ENCODE results near the gene HTRA2. TPM values are rescaled to one million over a fixed set of nuclear protein-coding genes. Genes with fewer than 3 reads are reported as not detected.

HTRA2 gene
- total and polyA plus RNA-seq, 9 of the 15 experiments (the other 6 are each of a cell fraction or from before 2014, with no cell fraction given), result 54.2 to 71.2 (median 65.8) TPM

- TF ChIP-seq ZBTB7A (IDR thresholded peaks at IDR 0.05; ENCODE audit: borderline replicate concordance, control insufficient read depth, low read depth, low read length), result no peak
These were observed 16.8 kb upstream of the HTRA2 start (continued) for GRCh38 chr2:74512744-74513604.

- no peak overlapping the region for H3K27ac ChIP-seq (ENCODE audit: extremely low read depth, low read depth, low read length)
These were observed 15.9 kb upstream of the HTRA2 start for GRCh38 chr2:74513605-74514367.

More at GRCh38 chr2:74513605-74514367, 15.9 kb upstream of the HTRA2 start:
- ChIA-PET CTCF (ENCODE audit: low intra/inter-chr PET ratio) (no interaction called here), POLR2A (no interaction called here)
- no peaks in the 10 kb centered on the region for H4K20me1 ChIP-seq (replicated peaks; ENCODE audit: control insufficient read depth, insufficient read depth, low read length)
- ATAC-seq (no peak), DNase-seq (ENCODE audit: extremely low read depth in 1 of 4, low spot score in 3 of 4) (no peak), FAIRE-seq (no peak)
- no peaks in the 10 kb centered on the region for H3K27me3 ChIP-seq (ENCODE audit: control insufficient read depth in 2 of 2, insufficient read depth in 2 of 2, low read length in 2 of 2)
- BruUV-seq (replicated peaks), result no TSS peak
- H3K9me3 ChIP-seq (replicated peaks; ENCODE audit: control insufficient read depth, insufficient read depth, low read depth, low read length), result no peaks in the 10 kb centered on the region
- H3K4me3 ChIP-seq, result no peak overlapping the region
- TF ChIP-seq CC2D1A (IDR thresholded peaks at IDR 0.05), result no peak
- TF ChIP-seq ZNF561 (CRISPR knock-in tag; conservative IDR thresholded peaks at IDR 0.05), result no peak
- TF ChIP-seq ETV6 (IDR thresholded peaks at IDR 0.05; ENCODE audit: borderline replicate concordance in 1 of 2, low read depth in 2 of 2, low read length in 1 of 2), result no peak
- TF ChIP-seq ETV6 (CRISPR knock-in tag; IDR thresholded peaks at IDR 0.05; ENCODE audit: borderline replicate concordance), result no peak
- TF ChIP-seq, protein P1, sequence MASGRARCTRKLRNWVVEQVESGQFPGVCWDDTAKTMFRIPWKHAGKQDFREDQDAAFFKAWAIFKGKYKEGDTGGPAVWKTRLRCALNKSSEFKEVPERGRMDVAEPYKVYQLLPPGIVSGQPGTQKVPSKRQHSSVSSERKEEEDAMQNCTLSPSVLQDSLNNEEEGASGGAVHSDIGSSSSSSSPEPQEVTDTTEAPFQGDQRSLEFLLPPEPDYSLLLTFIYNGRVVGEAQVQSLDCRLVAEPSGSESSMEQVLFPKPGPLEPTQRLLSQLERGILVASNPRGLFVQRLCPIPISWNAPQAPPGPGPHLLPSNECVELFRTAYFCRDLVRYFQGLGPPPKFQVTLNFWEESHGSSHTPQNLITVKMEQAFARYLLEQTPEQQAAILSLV (tag; IDR thresholded peaks at IDR 0.05), result no peak
- TF ChIP-seq E2F8 (IDR thresholded peaks at IDR 0.05; ENCODE audit: low read depth, partially characterized antibody), result no peak
- TF ChIP-seq ARID3A (IDR thresholded peaks at IDR 0.05; ENCODE audit: borderline replicate concordance, low read depth, low read length), result no peak
- no peak for TF ChIP-seq ZSCAN29 (IDR thresholded peaks at IDR 0.05)
- no peak for TF ChIP-seq FOXM1 (IDR thresholded peaks at IDR 0.05; ENCODE audit: low read depth)
- no peak for TF ChIP-seq FOXM1 (CRISPR knock-in tag; IDR thresholded peaks at IDR 0.05; ENCODE audit: low read depth)
- TF ChIP-seq, protein P2, sequence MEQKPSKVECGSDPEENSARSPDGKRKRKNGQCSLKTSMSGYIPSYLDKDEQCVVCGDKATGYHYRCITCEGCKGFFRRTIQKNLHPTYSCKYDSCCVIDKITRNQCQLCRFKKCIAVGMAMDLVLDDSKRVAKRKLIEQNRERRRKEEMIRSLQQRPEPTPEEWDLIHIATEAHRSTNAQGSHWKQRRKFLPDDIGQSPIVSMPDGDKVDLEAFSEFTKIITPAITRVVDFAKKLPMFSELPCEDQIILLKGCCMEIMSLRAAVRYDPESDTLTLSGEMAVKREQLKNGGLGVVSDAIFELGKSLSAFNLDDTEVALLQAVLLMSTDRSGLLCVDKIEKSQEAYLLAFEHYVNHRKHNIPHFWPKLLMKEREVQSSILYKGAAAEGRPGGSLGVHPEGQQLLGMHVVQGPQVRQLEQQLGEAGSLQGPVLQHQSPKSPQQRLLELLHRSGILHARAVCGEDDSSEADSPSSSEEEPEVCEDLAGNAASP (IDR thresholded peaks at IDR 0.05), result no peak
- H3K9ac ChIP-seq (ENCODE audit: insufficient read depth in 1 of 2, low read depth in 2 of 2, low read length in 2 of 2), result no peak overlapping the region
- peaks cover 11 to 27% of the 10 kb centered on the region in 2 experiments; a peak in 4 of 5 replicates for H3K4me1 ChIP-seq (replicated peaks in 1 of 2; ENCODE audit: control insufficient read depth in 2 of 2, insufficient read depth in 2 of 2, low read length in 2 of 2)
- in situ Hi-C loops (cut with MboI) (no loop called here), intact Hi-C loops (cut with micrococcal nuclease) (no loop called here)
- 85% methylated on average over 29 of the region's 52 CpGs for WGBS (ENCODE audit: insufficient coverage, low coverage, missing lambda C conversion rate)
- no peak overlapping the region for H2AFZ ChIP-seq (ENCODE audit: low read depth, low read length)
- no peaks in the 10 kb centered on the region for H3K9me1 ChIP-seq (ENCODE audit: control insufficient read depth, insufficient read depth, low read length)
- H3K36me3 ChIP-seq (ENCODE audit: control insufficient read depth, insufficient read depth, low read length), result no peaks in the 10 kb centered on the region
- no peaks in the 10 kb centered on the region for H3K79me2 ChIP-seq (ENCODE audit: control insufficient read depth, insufficient read depth, low read length)
- H3K4me2 ChIP-seq (ENCODE audit: insufficient read depth, low read length), result no peak overlapping the region

Data from K562 (cell line).